T47D (cell line): ENCODE data around the gene PARP1.

Experiments used
- DNase-seq, 2 experiments: peaks; one replicate each; pipeline versions ENCODE4 v3.0.0 to v3.0.0-alpha.2; 2011 to 2012; ENCODE audit warnings: low read depth in 1 of 2, low spot score in 1 of 2
- JUND ChIP-seq: IDR thresholded peaks from 2 replicates; pipeline ENCODE4 v1.6.1; 2012; ENCODE audit warnings: low read depth
- in situ Hi-C: cut with HindIII; loops from 2 replicates; pipeline ENCODE4 v1.10.0; 2016; ENCODE audit warnings: low sequenced_read_pairs, low pct_unique_long_range_greater_than_20kb

The PARP1 gene

GRCh38 chr1:226425431-226426031, 17.6 kb upstream of the PARP1 start:
- DNase-seq, result no peak
- in situ Hi-C loops, result no loop called here
- TF ChIP-seq JUND, result no peak

- no peak for DNase-seq
- TF ChIP-seq JUND, result no peak
- in situ Hi-C loops, result no loop called here
Measured at GRCh38 chr1:226425004-226425378, 17.1 kb upstream of the PARP1 start.

GRCh38 chr1:226424221-226425003, 16.5 kb upstream of the PARP1 start:
- in situ Hi-C loops, result no loop called here
- peak; percentile 72 to 86 for DNase-seq
- TF ChIP-seq JUND, result no peak

- in situ Hi-C loops, result no loop called here
- TF ChIP-seq JUND, result no peak
- no peak for DNase-seq
Measured at GRCh38 chr1:226422478-226422877, 14.6 kb upstream of the PARP1 start.

- TF ChIP-seq JUND, result no peak
Measured at GRCh38 chr1:226420897-226421296, 13.0 kb upstream of the PARP1 start.

GRCh38 chr1:226420328-226420727, 12.4 kb upstream of the PARP1 start:
- DNase-seq, result no peak
- in situ Hi-C loops, result no loop called here
- TF ChIP-seq JUND, result no peak

More at GRCh38 chr1:226420897-226421296, 13.0 kb upstream of the PARP1 start:
- in situ Hi-C loops, result no loop called here
- DNase-seq, result no peak

- DNase-seq, result no peak
- in situ Hi-C loops, result no loop called here
- TF ChIP-seq JUND, result no peak
Measured at GRCh38 chr1:226419284-226420029, 11.6 kb upstream of the PARP1 start.

- no peak for DNase-seq
- in situ Hi-C loops, result no loop called here
- TF ChIP-seq JUND, result no peak
Measured at GRCh38 chr1:226417830-226418546, 10.1 kb upstream of the PARP1 start.

GRCh38 chr1:226417350-226417749, 9.5 kb upstream of the PARP1 start:
- no peak for TF ChIP-seq JUND
- in situ Hi-C loops, result no loop called here
- no peak for DNase-seq

- no peak for DNase-seq
- TF ChIP-seq JUND, result no peak
- in situ Hi-C loops, result no loop called here
Measured at GRCh38 chr1:226414098-226414698, 6.3 kb upstream of the PARP1 start.

- no peak for DNase-seq
- TF ChIP-seq JUND, result no peak
- in situ Hi-C loops, result no loop called here
Measured at GRCh38 chr1:226411619-226412018, 3.7 kb upstream of the PARP1 start.

- TF ChIP-seq JUND, result no peak
- no peak for DNase-seq
- in situ Hi-C loops, result no loop called here
Measured at GRCh38 chr1:226410958-226411357, 3.1 kb upstream of the PARP1 start.
